ENCODE measurements around the gene CDH13.

Gene CDH13

DNA sequence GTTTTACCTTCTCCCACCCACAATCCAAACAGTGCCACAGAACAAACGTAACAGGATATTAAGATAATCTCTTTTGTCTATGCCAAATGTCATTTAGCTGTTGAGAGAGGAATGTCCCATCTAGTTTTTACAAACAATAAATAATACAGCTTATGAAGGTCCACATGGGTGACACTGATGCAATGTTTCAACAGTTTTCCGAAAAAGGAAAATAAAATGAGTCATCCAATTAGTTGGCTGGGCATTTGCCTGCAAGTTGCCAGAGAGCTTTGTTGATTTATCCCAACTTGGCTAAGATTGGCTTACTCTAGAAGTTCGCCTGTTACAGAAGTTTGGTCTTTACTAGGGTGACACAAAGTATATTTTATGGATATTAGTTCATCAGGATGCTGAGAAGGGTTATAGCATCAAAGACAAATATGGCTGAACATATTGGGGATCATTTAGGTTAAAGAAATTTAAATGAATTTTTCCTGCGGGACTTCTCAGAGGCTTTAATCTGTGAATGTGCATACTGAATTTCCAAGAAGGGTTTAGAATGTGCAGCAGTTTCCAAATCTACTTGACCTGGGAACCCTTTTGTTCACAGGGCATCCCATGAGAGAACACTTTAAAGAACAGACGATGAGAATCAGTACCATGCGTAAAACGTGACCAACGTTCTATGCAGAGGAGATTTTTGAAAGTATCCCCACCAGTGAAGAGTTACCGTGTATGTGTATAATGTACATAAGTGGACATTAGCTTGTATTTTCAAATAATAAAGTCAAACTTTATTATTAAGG, 73.1 kb downstream of the CDH13 start:
- DNase-seq = no peak

DNA sequence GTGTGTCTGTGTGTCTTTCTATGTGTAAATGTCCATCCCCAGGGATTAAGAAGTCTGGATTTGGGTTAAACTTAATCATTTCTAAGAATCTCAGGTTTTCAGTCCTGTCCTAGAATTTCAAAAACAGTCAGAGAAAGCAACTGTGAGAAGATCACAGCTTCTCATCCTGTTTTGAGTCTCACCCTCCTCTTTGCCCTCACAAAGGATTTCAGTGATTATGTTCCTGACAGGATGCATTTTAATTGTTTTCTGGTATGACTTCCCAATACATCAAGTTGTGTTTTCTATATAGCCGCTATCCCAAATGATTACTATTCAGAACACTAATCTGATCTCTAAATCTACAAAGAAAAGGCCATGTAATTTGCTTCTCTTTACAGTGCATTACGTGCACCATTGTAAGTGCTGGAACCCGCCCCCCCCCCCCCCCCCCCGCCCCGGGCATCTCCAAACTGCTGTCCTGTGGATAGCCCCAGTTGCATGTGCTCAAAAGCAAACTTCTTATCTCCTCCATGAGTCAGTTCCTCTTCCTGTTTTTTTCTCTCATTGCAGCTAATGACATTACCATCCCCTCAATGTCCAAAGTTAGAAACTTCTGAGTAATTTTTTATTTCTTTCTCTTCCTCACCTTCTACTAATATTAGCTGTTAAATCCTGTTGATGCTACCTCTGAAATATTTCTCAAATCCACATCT, 73.9 kb downstream of the CDH13 start:
- no peak for DNase-seq

DNA sequence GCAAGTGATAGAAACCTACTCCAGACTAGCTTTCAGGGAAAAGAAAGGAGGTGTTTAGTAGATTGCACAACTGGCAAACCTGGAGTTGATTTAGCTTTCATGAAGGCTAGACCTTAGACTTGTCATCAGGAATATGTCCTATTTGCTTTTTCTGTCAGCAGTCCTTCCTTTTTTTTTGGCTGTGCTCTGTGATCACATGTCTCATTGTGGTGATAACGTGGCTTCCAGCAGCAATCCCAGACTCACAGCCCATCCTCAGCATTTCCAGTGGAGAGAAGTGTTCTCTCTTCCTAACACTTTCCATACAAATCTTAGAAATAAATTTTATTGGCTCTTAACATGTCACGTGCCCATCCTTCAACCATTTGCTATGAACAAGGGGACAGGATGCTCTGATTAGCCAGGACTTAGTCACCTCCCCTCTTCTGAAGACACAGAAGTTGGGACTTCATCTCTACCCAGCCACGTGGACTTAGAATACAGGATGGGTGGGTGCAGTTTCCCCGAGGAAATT, 74.7 kb downstream of the CDH13 start:
- no peak for DNase-seq

DNA sequence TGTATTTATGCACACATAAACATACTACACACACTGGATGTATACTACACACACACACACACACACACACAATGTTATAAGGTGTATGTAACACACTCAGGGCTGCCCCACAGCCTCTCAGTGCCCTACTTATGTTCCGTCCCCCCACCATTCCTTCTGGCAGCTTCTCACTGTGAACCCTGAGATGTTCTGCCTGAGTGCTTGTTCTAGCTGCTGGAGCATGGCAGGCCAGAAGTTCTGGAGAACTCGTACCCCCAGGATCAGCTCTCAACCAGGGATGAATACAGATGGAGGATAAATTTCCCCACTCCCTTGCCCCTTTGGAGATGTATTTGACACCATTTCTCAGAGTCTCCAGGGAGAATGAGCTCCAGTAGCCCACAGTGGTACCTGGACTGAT, 76.4 kb downstream of the CDH13 start:
- no peak for DNase-seq

DNA sequence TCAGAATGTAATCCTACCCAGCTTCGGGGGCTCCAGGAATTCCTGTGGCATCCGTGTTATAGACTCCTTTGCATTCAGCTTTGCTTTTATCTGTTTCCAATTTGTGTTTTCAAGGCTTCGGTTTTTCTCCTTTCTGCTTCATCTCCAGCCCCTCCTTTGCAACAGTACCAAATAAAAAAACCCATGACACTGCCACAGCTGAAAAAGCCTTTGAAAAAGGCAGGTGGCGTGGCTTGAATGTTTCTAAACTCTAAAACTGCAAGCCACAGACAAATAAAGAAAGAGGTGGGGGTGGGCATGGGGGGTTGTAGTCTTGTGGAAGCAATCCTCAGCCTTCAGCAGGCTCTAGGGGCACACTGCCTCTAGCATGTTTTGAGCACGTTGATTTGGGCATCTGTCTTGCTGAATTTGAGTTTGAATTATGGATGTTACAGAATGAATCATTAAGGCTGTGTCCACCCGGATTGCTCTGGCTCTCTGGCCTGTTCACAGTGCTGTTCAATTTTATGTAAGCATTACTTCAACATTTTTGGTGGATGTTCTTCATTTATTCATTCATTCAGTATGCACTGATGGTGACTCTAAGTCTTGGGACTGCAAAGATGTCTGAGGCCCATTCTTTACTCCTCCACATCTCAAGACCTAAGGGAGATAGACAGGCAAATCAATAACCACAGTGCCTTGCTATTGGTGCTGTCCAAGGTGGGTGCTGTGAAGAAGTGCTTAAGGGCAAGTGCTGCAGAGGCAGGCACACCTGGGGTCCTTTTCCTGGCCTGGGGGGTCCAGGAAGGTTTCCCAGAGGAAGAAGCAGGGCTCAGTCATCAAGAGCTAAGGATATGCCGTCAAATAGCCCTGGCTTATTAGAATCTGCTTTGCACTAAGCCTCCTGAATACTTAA, 77.4 kb downstream of the CDH13 start:
- no peak for DNase-seq

DNA sequence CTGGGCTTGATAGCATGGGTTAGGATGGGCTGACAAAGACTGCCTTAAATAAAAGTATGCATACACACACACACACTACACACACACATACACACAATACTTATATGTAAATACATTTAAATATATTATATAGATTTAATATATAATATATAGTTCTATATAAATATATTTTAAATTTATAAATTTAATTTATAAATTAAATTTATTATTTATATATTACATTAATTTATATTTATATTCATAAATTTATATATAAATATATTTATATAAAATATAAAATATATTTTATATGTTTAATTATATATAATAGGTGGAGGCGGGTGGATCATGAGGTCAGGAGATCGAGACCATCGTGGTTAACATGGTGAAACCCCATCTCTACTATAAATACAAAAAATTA, 83.2 kb downstream of the CDH13 start:
- DNase-seq = no peak

DNA sequence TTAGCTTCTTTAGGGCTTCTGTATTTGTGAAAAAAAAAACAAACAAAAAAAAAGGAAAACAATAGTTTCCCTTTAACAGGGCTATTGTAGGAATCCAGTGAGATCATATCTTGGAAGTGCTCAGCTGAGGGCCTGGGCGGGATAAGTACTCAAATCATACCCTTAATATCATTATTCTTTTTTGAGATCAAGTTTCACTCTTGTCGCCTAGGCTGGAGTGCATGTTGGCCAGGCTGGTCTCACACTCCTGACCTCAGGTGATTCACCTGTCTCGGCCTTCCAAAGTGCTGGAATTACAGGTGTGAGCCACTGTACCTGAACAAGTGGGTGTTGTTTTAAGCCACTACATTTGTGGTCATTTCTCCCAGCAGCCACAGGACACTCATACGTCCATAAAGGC, 87.0 kb downstream of the CDH13 start:
- DNase-seq = no peak

DNA sequence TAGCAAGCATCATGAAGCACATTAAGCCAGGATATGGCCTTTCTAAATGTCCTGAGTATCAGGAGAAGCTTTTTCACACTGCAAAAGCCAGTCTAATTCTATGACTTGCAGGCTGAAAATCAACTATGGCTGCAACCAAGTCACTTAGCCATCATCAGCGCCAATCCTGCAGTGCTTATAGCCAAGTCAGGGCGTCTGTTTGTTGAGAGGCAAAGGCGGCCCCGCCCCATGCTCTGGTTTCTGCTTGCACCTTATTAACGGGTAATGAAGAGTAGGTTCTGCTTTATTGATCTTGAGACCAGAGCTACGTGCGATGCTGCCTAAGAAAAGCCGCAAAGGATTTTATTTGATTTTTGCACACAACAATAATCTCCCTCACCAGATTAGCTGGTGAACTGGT, 88.4 kb downstream of the CDH13 start:
- no peak for DNase-seq

DNA sequence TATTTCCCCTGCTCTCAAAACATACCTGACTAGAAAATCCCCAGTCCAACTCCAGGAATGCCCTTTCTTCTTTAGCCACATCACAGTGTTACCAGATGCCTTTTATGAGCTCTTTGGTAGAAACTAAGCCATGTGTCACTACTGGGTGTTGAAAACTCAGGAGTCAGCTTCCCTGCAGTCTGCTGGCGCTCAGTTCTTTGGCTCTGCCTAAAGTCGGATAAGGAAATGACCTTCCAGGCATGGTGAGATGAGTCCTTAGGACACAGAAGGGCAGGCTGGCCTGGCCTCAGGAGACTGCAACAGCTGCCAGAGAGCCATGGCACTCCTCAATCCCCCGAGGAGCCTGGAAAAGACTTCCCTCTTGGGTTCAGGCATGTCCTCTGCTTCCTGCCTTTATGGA, 89.1 kb downstream of the CDH13 start:
- no peak for DNase-seq

DNA sequence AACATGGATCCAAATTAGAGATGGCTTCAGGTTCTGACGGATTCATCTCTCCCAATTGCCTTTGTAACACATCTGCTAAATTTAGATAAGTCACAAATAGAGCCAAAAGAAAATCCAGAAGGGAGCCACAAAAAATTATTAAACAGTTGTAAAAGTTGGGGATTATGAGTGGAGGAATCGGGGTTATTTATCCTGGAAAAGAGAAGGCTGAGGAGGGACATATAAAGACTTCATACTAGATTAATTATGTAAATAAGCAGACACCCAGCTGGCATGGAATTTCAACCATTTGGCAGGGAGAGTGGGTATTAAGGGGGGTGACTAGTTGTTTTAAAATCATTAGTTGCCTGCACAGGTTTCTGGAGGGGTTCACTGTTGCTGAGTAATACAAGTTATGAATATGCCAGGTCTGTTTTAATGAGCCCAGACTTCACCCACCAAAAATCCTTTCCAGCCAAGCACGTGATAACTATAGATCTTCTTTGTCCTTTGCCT, 89.6 kb downstream of the CDH13 start:
- DNase-seq = no peak

DNA sequence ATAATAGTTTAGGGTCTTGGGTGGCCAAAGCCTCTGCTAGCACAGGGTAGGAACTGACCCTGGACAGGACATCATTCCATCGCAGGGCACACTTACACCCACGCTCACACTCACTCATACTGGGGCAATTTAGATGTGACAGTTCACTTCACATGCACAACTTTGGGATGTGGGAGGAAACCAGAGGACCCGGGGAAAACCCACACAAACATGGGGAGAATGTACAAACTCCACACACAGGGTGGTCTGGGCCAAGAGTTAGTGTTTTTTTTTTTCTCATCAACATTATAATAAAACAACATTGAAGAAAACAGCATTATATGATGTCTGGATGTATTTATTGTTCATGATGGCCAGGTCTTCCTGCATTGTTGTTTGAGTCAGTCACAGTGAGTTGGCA, 93.6 kb downstream of the CDH13 start:
- no peak for DNase-seq

DNA sequence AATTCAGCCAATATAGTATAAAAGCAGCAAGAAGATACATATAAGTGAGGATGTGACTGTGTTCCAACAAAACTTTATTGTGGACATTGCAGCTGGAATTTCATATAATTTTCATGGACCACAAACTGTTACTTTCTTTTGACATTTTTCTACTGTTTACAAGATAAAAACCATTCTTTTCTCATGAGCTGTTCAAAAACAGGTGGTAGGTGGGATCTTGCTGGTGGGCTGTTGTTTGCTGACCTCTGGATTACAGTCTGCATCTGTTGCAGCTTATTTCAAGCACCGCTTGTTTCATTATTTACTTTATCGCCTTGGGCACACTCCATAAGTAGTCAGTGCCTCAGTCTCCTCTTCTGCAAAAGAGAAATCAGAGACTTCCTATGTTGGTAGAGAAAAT, 99.5 kb downstream of the CDH13 start:
- DNase-seq = no peak

DNA sequence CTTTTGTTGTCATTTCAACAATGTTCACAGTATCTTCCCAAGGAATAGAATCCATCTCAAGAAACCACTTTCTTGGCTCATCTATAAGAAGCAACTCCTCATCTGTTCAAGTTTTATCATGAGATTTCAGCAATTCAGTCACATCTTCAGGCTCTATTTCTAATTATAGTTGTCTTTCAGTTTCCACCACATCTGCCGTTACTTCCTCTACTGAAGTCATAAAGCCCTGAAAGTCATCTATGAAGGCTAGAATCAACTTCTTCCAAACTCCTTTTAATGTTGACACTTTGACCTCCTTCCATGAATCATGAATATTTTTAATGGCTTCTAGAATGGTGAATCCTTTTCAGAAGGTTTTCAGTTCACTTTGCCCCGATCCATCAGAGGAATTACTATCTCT, 102.1 kb downstream of the CDH13 start:
- no peak for DNase-seq

DNA sequence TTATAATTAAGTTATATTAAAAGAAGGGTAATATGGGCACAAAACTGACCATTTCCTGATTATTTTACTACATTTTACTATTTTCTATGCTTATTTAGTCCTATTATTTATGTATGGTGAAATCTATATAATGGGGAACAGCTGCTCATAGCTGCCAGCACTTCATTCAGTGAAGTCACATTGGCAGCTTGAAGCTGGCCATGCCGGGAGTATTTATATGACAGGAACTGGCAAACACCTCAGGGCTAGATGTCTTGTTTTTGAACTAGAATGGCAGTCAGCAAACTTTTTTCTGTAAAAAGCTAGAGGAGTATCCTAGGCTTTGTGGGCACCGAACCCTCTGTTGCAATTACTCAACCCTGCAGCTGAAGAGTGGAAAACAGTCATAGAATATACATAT, 104.1 kb downstream of the CDH13 start:
- no peak for DNase-seq

DNA sequence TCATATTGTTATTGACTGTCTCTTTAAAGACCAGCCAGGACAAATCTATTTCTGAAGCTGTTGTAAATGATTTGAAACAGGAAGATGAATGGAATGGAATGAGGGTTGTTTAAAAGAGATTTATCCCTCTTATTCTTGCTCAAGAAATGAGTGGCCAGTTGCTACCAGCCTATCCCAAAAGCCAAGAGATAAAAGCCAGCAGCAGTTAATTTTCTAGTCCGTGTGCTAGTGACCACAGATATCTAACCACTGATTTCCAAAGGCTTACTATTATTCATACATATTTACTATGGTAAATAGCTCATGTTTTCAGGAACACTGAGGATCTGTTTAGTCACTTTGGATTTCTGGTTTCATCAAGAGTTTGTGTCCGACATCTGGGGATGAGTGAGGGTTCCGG, 105.7 kb downstream of the CDH13 start:
- no peak for DNase-seq

DNA sequence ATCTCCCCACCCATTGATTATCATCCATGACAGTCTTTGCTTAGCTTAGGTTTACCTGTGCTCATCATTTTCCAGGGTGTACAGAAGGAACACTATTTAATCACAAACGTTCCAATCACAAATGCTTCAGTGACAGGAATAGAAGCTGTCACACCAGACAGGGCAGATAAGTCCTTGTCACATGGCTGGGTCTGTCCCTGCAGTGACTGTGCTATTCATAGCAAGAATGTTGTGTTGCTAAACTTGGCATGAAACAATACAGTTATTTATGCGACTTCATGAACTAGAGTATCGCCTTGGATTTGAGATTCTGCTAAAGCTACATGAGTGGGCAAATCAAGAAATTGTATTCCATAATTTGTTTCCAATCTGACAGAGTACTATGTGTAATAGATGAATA, 108.4 kb downstream of the CDH13 start:
- DNase-seq = no peak

DNA sequence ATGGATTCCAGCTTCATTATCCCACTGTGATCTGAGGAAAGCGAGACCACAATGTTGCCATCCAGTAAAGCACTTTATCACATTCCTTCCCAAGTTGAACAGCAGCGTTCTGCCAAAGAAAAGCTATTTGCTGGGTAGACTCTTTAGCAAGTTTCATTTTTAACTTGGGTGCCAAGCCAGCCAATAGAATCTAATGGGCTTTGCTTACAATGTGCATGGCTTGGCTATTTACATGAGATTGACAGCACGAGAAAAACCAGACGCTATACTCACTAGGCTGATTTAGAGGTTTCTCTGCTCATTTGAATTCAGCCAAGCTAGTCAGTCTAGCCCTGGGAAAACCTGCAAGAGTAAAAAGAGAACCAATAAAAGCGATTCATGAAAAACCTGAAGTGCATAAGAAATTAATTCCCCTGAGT, 108.9 kb downstream of the CDH13 start:
- no peak for DNase-seq

DNA sequence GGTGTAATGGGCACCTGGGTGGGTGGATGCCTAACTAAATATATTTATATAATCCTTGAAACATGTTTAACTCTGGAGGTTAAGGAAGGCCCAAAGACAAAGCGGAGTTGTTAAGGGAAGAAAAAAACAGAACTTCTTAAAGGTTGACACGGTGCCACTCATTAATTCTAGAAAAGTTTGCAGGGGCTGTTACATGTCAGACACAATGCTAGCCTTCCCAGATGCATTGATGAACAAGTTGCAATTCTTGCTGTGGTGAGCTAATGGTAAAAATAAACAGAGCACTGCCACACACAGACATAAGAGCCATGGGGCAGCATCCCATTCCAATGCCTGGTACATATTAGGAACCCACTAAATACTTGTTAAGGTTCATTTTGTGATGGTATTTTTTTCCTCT, 109.5 kb downstream of the CDH13 start:
- no peak for DNase-seq

DNA sequence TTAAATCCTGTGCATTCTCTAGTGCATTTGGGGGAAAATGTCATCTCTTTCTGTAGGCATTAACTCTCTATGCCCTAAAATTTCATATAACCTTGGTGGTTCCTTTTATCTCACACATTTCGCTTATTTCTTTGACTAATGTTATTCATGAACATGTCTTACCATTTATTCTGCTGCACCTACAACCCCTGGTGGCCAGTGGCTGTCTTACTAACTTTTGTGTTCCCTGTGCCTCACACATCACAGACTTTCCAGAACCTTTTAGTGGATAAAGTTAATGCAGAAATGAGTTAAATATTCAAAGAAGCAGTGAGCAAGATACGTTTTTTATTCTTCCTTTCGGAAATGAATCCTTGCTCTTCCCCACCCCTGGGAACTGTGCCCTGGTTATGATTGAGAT, 111.9 kb downstream of the CDH13 start:
- DNase-seq = no peak

DNA sequence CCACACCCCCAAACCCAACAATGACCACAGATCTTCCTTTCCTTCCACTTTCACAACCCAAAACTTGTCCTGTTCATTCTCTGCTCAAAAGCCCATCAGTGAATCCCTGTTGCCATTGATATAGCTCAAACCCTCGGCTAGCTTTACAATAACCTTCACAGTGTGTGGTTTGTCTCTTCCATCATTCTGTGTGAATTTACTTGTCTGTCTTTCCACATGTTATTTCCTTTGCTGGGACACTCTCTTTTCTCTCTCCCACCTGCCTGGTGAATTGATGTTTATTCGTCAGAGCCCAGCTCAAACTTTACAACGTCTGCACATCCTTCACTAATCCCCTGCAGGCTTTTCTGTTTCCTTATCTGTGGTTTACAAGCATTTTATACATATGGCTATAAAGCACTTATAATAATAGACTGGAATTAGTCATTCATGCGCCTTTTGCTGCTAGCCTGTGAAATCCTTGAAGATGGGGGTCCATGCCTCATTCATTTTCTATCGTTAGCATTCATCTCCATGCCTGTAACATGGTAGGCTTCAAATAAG, 114.4 kb downstream of the CDH13 start:
- DNase-seq = no peak

DNA sequence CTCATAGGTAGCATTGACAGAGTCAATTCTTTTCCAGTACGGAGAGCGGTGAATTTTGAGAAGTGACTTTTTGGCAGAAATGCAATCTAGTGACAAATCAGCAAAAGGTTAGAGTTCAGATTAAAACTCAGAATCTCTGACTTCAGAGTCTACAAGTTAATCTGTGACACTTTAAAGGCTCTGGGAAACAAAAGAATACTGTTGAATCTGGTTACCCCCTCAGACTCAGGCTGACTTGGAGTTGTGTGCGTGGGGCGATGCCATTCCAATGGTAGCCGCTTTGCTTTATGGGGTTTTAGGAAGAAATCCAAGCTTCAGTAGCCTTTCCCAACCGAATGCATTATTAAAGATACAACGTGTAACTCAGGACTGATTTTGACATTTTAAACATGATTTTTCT, 118.2 kb downstream of the CDH13 start:
- no peak for DNase-seq

DNA sequence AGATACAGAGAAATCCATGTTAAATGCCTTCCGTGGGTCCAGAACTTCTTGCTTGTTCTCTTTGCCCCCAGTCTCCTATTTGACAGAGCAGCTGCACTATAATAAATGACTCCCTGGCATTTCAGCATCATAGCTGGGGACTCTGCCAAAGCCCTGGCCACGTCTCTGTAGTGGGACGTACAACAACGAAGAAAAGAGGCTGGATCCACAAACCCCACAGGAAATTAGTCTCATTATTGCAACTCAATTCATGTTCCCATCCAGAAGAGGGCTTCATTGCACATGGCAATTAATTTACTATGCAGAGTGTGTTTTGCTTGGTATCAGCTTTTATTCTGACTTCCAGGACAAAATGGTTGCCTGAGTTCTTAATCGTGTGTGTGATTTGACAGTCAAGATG, 121.3 kb downstream of the CDH13 start:
- no peak for DNase-seq

DNA sequence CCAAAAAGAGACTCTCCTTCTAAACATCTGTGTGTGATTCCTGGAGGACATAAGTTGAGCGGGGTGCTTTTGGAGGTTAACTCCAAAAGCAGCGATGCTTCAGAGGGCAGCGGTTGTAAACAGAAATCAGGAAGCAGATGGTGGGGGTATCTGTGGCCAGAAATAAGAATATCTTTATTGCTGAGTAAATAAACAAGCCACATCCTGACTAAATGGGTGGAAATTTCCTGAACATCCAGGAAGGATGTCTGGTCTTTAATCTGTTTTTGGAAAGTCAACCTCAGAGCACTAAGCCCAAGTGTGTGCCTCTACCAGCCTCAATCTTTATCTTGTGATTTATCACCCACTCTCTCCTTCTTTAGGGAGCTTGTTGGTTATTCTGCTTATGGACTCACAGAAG, 123.3 kb downstream of the CDH13 start:
- no peak for DNase-seq
